IMR-90 (cell line): Measurements from ENCODE around the gene COL11A2. TPM values are rescaled to one million over a fixed set of nuclear protein-coding genes. Genes with fewer than 3 reads are reported as not detected.
A peak's percentile ranks its signal among the peaks of the same experiment; 100 is the strongest.

ENCODE experiments used
- ATAC-seq: fragments of 200-7000 bp; cut with Tn5 transposase; 2 replicates; pipeline ENCODE4 v1.9.1; 2020; ENCODE audit warnings: low read depth, mild to moderate bottlenecking, moderate library complexity
- BruUV-seq: library from RNA; stranded (reverse); fragments of 400-500 nt; replicated peaks from 2 replicates; lab custom pipeline; 2021; lab: Mats Ljungman, UMichigan
- CTCF ChIA-PET: fragments of 300-600 bp; formaldehyde crosslinking; extraction: SDS; loops from one replicate; lab custom pipeline; 2021; ENCODE audit warnings: antibody characterized with exemption; lab: Yijun Ruan, JAX
- POLR2A ChIA-PET: fragments of 300-600 bp; sonication (Branson Sonifier 250); formaldehyde crosslinking; loops from one replicate; lab custom pipeline; 2022; ENCODE audit warnings: antibody characterized with exemption; ENCODE audit not compliant: unreplicated experiment; lab: Charles Lee
- DNase-seq: peaks from one replicate; pipeline ENCODE4 v3.0.0; 2013
- H2AFZ ChIP-seq: replicated peaks from 2 replicates; pipeline ENCODE3; 2013; ENCODE audit warnings: low read length, mild to moderate bottlenecking; ENCODE audit not compliant: poor library complexity
- H2AK5ac ChIP-seq: 2 replicates; pipeline ENCODE4 v1.6.1; 2013; ENCODE audit warnings: low read depth, low read length, inconsistent platforms
- H2AK9ac ChIP-seq: replicated peaks from 2 replicates; pipeline ENCODE3; 2013; ENCODE audit warnings: mild to moderate bottlenecking, low read depth, low read length, moderate library complexity; ENCODE audit not compliant: poor library complexity
- H2BK120ac ChIP-seq: 2 replicates; pipeline ENCODE4 v1.6.1; 2013; ENCODE audit warnings: low read depth, low read length, inconsistent platforms
- H2BK15ac ChIP-seq: 3 replicates; pipeline ENCODE4 v1.6.1; 2013; ENCODE audit warnings: low read depth, low read length, inconsistent platforms
- H2BK20ac ChIP-seq: 2 replicates; pipeline ENCODE4 v1.6.1; 2013; ENCODE audit warnings: low read depth, mild to moderate bottlenecking, inconsistent platforms, low read length, moderate library complexity
- H2BK5ac ChIP-seq: 2 replicates; pipeline ENCODE4 v1.6.1; 2013; ENCODE audit warnings: mild to moderate bottlenecking, low read depth, low read length, inconsistent platforms; ENCODE audit not compliant: poor library complexity, severe bottlenecking
- H3K14ac ChIP-seq: replicated peaks from 2 replicates; pipeline ENCODE4 v1.6.1; 2013; ENCODE audit warnings: low read depth, low read length, inconsistent platforms
- H3K18ac ChIP-seq: 2 replicates; pipeline ENCODE4 v1.6.1; 2013; ENCODE audit warnings: low read depth, low read length, control low read depth
- H3K23ac ChIP-seq: 2 replicates; pipeline ENCODE4 v1.6.1; 2013; ENCODE audit warnings: low read depth, low read length, inconsistent platforms
- H3K27ac ChIP-seq: 2 replicates; pipeline ENCODE4 v1.5.1; 2013; ENCODE audit warnings: mild to moderate bottlenecking, control low read depth, low read length; ENCODE audit not compliant: insufficient read depth
- H3K27me3 ChIP-seq: 2 replicates; pipeline ENCODE4 v1.6.1; 2013; ENCODE audit warnings: low read length; ENCODE audit not compliant: control insufficient read depth, insufficient read depth
- H3K36me3 ChIP-seq: 2 replicates; pipeline ENCODE4 v1.6.1; 2013; ENCODE audit warnings: low read length, mixed read lengths; ENCODE audit not compliant: control insufficient read depth, insufficient read depth
- H3K4ac ChIP-seq: 2 replicates; pipeline ENCODE4 v1.6.1; 2013; ENCODE audit warnings: low read depth, low read length, inconsistent platforms
- H3K4me1 ChIP-seq: 2 replicates; pipeline ENCODE4 v1.6.1; 2013; ENCODE audit warnings: low read length, mixed read lengths; ENCODE audit not compliant: control insufficient read depth, insufficient read depth
- H3K4me2 ChIP-seq: 2 replicates; pipeline ENCODE4 v1.6.1; 2013; ENCODE audit warnings: low read depth, mild to moderate bottlenecking, control low read depth, low read length, moderate library complexity
- H3K4me3 ChIP-seq: 2 replicates; pipeline ENCODE4 v1.5.1; 2013; ENCODE audit warnings: low read depth, mild to moderate bottlenecking, control low read depth, low read length, moderate library complexity; ENCODE audit not compliant: insufficient read depth
- H3K56ac ChIP-seq: 2 replicates; pipeline ENCODE4 v1.6.1; 2013; ENCODE audit warnings: low read length, inconsistent platforms; ENCODE audit not compliant: insufficient read depth; ENCODE audit errors: extremely low read depth
- H3K79me1 ChIP-seq, 2 experiments: 2 replicates each; pipeline ENCODE4 v1.6.1; 2013; ENCODE audit warnings: low read length in 2 of 2, inconsistent platforms in 1 of 2, low read depth in 1 of 2
- H3K9ac ChIP-seq: 2 replicates; pipeline ENCODE4 v1.6.1; 2013; ENCODE audit warnings: low read depth, low read length, control low read depth
- H3K9me1 ChIP-seq: 2 replicates; pipeline ENCODE4 v1.6.1; 2013; ENCODE audit warnings: low read length, inconsistent platforms; ENCODE audit not compliant: insufficient read depth
- H3K9me3 ChIP-seq: 2 replicates; pipeline ENCODE4 v1.6.1; 2013; ENCODE audit warnings: low read length; ENCODE audit not compliant: control insufficient read depth, insufficient read depth
- H4K20me1 ChIP-seq: 2 replicates; pipeline ENCODE4 v1.6.1; 2013; ENCODE audit warnings: low read length, inconsistent platforms; ENCODE audit not compliant: insufficient read depth
- H4K5ac ChIP-seq: 2 replicates; pipeline ENCODE4 v1.6.1; 2013; ENCODE audit warnings: mild to moderate bottlenecking, low read depth, low read length, control low read depth
- H4K8ac ChIP-seq, 2 experiments: 2 replicates each; pipeline ENCODE4 v1.6.1; 2013; ENCODE audit warnings: low read depth in 2 of 2, low read length in 2 of 2, control low read depth in 1 of 2, inconsistent platforms in 1 of 2
- H4K91ac ChIP-seq: 2 replicates; pipeline ENCODE4 v1.6.1; 2013; ENCODE audit warnings: low read depth, low read length, inconsistent platforms; ENCODE audit not compliant: insufficient read depth
- BHLHE40 ChIP-seq: fragments of 150-350 bp; IDR thresholded peaks from 2 replicates; pipeline ENCODE4 v1.6.1; 2016; ENCODE audit warnings: mild to moderate bottlenecking, low read depth, low read length
- CEBPB ChIP-seq: IDR thresholded peaks from 2 replicates; pipeline ENCODE4 v1.6.1; 2012; ENCODE audit warnings: low read depth, low read length, improper control_type of control experiment
- CHD1 ChIP-seq: IDR thresholded peaks from 2 replicates; pipeline ENCODE4 v1.6.1; 2012; ENCODE audit warnings: low read depth, low read length, improper control_type of control experiment
- CTCF ChIP-seq: conservative IDR thresholded peaks from 2 replicates; pipeline ENCODE4 v1.5.1; 2012; ENCODE audit warnings: mild to moderate bottlenecking, low read depth, low read length, improper control_type of control experiment
- ELK1 ChIP-seq: fragments of 150-350 bp; IDR thresholded peaks from 2 replicates; pipeline ENCODE4 v1.6.1; 2016; ENCODE audit warnings: low read depth, mild to moderate bottlenecking, low read length, moderate library complexity, borderline replicate concordance
- FOS ChIP-seq: fragments of 150-350 bp; IDR thresholded peaks from 2 replicates; pipeline ENCODE4 v1.6.1; 2016; ENCODE audit warnings: low read depth, low read length
- MAFK ChIP-seq: IDR thresholded peaks from 2 replicates; pipeline ENCODE4 v1.6.1; 2012; ENCODE audit warnings: low read depth, low read length, improper control_type of control experiment
- MAZ ChIP-seq: IDR thresholded peaks from 2 replicates; pipeline ENCODE4 v1.6.1; 2012; ENCODE audit warnings: low read depth, mild to moderate bottlenecking, low read length, improper control_type of control experiment, moderate library complexity, borderline replicate concordance
- MXI1 ChIP-seq: IDR thresholded peaks from 2 replicates; pipeline ENCODE4 v1.6.1; 2012; ENCODE audit warnings: low read depth, mild to moderate bottlenecking, low read length, moderate library complexity, borderline replicate concordance
- NFE2L2 ChIP-seq: fragments of 150-350 bp; IDR thresholded peaks from 2 replicates; pipeline ENCODE4 v1.6.1; 2016; ENCODE audit warnings: low read depth, mild to moderate bottlenecking, low read length
- POLR2A ChIP-seq: IDR thresholded peaks from 2 replicates; pipeline ENCODE4 v1.6.1; 2012; ENCODE audit warnings: mild to moderate bottlenecking, low read depth, low read length
- RAD21 ChIP-seq: IDR thresholded peaks from 2 replicates; pipeline ENCODE4 v1.6.1; 2012; ENCODE audit warnings: low read length, improper control_type of control experiment
- RCOR1 ChIP-seq: IDR thresholded peaks from 2 replicates; pipeline ENCODE4 v1.6.1; 2012; ENCODE audit warnings: mild to moderate bottlenecking, low read length, improper control_type of control experiment; ENCODE audit not compliant: insufficient replicate concordance
- RFX5 ChIP-seq: IDR thresholded peaks from 2 replicates; pipeline ENCODE4 v1.8.0; 2012; ENCODE audit warnings: low read depth, mild to moderate bottlenecking, low read length, moderate library complexity
- SMC3 ChIP-seq: fragments of 150-350 bp; IDR thresholded peaks from 2 replicates; pipeline ENCODE4 v1.6.1; 2016; ENCODE audit warnings: low read depth, mild to moderate bottlenecking, antibody characterized with exemption, low read length, moderate library complexity
- USF2 ChIP-seq: fragments of 150-350 bp; IDR thresholded peaks from 2 replicates; pipeline ENCODE4 v1.6.1; 2017; ENCODE audit warnings: mild to moderate bottlenecking, antibody characterized with exemption, low read length, low read depth
- WGBS, 2 experiments: methylation state at CpG; one replicate each; pipeline versions ENCODE4 v1.1.5 to v1.1.7; 2013; ENCODE audit warnings: missing lambda C conversion rate in 2 of 2; ENCODE audit not compliant: insufficient read length in 1 of 2; ENCODE audit errors: extremely low coverage in 2 of 2; 5-methylcytosine and 5-hydroxymethylcytosine counted together
- dilution Hi-C: fragments of 300-500 bp; cut with HindIII; formaldehyde crosslinking; loops from one replicate; pipeline ENCODE4 v1.14.3; 2018; ENCODE audit warnings: low sequenced_read_pairs; ENCODE audit not compliant: unreplicated experiment
- in situ Hi-C: fragments of 300-500 bp; cut with MboI; formaldehyde crosslinking; loops from 3 replicates; pipeline ENCODE4 v1.14.3; 2019; ENCODE audit warnings: low sequenced_read_pairs, inconsistent platforms, mixed read lengths
- intact Hi-C: fragments of 100-400 bp; cut with micrococcal nuclease; formaldehyde crosslinking; loops from 2 replicates; pipeline ENCODE4 v1.10.0; 2022
- polyA plus RNA-seq, 3 experiments: library from polyadenylated mRNA; depleted of rRNA; stranded (reverse); fragments of >200 nt; gene quantifications; 2 replicates each; pipeline ENCODE4 v1.2.3, GENCODE V29; 2012; ENCODE audit warnings: low replicate concordance in 1 of 3
- total RNA-seq: library from RNA; depleted of rRNA; stranded (reverse); fragments of >200 nt; gene quantifications from 2 replicates; pipeline ENCODE4 v1.2.3, GENCODE V29; 2012

The COL11A2 gene
- total and polyA plus RNA-seq, 2 of the 4 experiments (the other 2 are of a cell fraction) = under 0.01 to 0.38 TPM

DNA sequence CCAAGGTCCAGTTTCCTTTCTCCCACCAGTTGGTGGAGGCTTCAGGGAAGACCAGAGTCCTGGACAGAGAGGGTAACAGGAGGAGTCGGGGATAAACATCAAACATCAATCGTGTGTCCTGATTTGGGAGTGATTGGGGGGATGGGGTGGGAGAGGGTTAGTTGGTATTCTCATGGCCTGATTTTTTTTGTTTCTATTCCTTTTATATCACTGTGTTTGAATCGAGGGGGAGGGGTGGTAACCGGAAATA lies 11.8 kb upstream of the COL11A2 start:
- ATAC-seq = no peak
- intact Hi-C loops = no loop called here

More for the DNA sequence above, 11.8 kb upstream of the COL11A2 start:
- H3K9ac ChIP-seq = no peak overlapping the region
- in situ Hi-C loops = no loop called here
- H2AK9ac ChIP-seq = peak overlapping the region; percentile 20
- H4K8ac ChIP-seq = no peak overlapping the region
- no peak overlapping the region for H2AFZ ChIP-seq
- no peak overlapping the region for H3K27ac ChIP-seq
- no peak overlapping the region for H3K56ac ChIP-seq
- H3K9me3 ChIP-seq = no peaks in the 10 kb centered on the region
- no peak overlapping the region for H3K18ac ChIP-seq
- POLR2A ChIA-PET = no interaction called here
- H3K9me1 ChIP-seq = peaks cover 39% of the 10 kb centered on the region
- H3K4me1 ChIP-seq = peaks cover 34% of the 10 kb centered on the region
- dilution Hi-C loops = no loop called here
- no TSS peak for BruUV-seq
- peak overlapping the region; percentile 30 for H2BK5ac ChIP-seq
- no peak overlapping the region for H4K91ac ChIP-seq
- no peak overlapping the region; the same call in 1 of the 2 replicates for H2AK5ac ChIP-seq
- H2BK15ac ChIP-seq = no peak overlapping the region
- H3K79me1 ChIP-seq = peaks cover 14 to 85% of the 10 kb centered on the region in 2 experiments; a peak in 3 of 4 replicates
- H3K36me3 ChIP-seq = peaks cover 26% of the 10 kb centered on the region
- TF ChIP-seq RFX5 = no peak
- no peak for TF ChIP-seq POLR2A
- no peak for TF ChIP-seq RCOR1
- no peak for TF ChIP-seq SMC3
- TF ChIP-seq RAD21 = no peak
- no peak for TF ChIP-seq CEBPB
- TF ChIP-seq MAFK = no peak
- TF ChIP-seq MAZ = no peak
- no peak for TF ChIP-seq USF2
- no peak for TF ChIP-seq CTCF
- no peak for TF ChIP-seq MXI1
- TF ChIP-seq BHLHE40 = no peak
- TF ChIP-seq CHD1 = no peak
- no peak for TF ChIP-seq FOS
- no peak for TF ChIP-seq NFE2L2
- TF ChIP-seq ELK1 = no peak
- no peak overlapping the region for H3K23ac ChIP-seq
- CTCF ChIA-PET = no interaction called here
- peak overlapping the region; percentile 11; the same call in 1 of the 2 replicates for H3K4me2 ChIP-seq
- peaks cover 35% of the 10 kb centered on the region; the same call in 1 of the 2 replicates for H4K20me1 ChIP-seq
- WGBS, 2 experiments = no CpG with 5 or more reads among the region's 4 CpGs
- H2BK120ac ChIP-seq = no peak overlapping the region
- DNase-seq = no peak
- H3K14ac ChIP-seq = 0 out of 2 replicates have a peak overlapping the region, but pooled peaks have one; percentile 15
- no peaks in the 10 kb centered on the region for H3K27me3 ChIP-seq
- no peak overlapping the region for H3K4me3 ChIP-seq
- no peak overlapping the region for H2BK20ac ChIP-seq
- H3K4ac ChIP-seq = no peak overlapping the region
- H4K5ac ChIP-seq = no peak overlapping the region
